ENCODE data around the gene CDRT15.

DNA sequence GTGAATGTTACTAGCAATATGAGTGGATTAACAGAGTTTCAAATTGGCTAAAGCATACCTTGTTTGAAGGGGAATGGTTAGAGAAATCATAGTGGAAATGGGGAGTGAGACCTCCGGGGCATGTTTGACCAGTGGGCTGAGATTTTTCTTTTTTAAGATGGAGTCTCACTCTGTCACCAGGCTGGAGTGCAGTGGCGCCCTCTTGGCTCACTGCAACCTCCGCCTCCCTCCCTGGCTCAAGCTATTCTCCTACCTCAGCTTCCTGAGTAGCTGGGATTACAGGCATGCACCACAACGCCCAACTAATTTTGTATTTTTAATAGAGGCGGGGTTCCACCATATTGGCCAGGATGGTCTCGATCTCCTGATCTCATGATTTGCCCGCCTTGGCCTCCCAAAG, 9.6 kb downstream of the CDRT15 start:
- TF ChIP-seq, protein P1, sequence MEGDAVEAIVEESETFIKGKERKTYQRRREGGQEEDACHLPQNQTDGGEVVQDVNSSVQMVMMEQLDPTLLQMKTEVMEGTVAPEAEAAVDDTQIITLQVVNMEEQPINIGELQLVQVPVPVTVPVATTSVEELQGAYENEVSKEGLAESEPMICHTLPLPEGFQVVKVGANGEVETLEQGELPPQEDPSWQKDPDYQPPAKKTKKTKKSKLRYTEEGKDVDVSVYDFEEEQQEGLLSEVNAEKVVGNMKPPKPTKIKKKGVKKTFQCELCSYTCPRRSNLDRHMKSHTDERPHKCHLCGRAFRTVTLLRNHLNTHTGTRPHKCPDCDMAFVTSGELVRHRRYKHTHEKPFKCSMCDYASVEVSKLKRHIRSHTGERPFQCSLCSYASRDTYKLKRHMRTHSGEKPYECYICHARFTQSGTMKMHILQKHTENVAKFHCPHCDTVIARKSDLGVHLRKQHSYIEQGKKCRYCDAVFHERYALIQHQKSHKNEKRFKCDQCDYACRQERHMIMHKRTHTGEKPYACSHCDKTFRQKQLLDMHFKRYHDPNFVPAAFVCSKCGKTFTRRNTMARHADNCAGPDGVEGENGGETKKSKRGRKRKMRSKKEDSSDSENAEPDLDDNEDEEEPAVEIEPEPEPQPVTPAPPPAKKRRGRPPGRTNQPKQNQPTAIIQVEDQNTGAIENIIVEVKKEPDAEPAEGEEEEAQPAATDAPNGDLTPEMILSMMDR (conservative IDR thresholded peaks at IDR 0.05; ENCODE audit: low read depth, low read length) = no peak; the same call in 1 of the 2 replicates
- no peak for TF ChIP-seq EZH2 (IDR thresholded peaks at IDR 0.05; ENCODE audit: low read length, unreplicated experiment)
